ENCODE measurements around the gene SLC26A6.

SLC26A6 gene

GRCh38 chr3:48635222-48636021 lies at the start of gene SLC26A6:
TSS of gene SLC26A6 (minus strand) at chr3:48635461. CDS start at chr3:48635393, 68 bp downstream.
- peaks cover 33% of the 10 kb centered on the region for H3K4me1 ChIP-seq
- H3K36me3 ChIP-seq = peaks cover 33% of the 10 kb centered on the region
- peak within 1 kb of the TSS; percentile 77 for H3K27ac ChIP-seq
- no peak for TF ChIP-seq Cebpa-rat (IDR thresholded peaks at IDR 0.05)
- peak within 1 kb of the TSS; percentile 99 for H3K4me2 ChIP-seq
- H4K20me1 ChIP-seq = peaks cover 16% of the 10 kb centered on the region
- peak within 1 kb of the TSS; percentile 74 for H3K4me3 ChIP-seq
- no peaks in the 10 kb centered on the region for H3K27me3 ChIP-seq
- H3K9me3 ChIP-seq = no peaks in the 10 kb centered on the region
- H3K9ac ChIP-seq = peak within 1 kb of the TSS; percentile 81

GRCh38 chr3:48684480-48685143 lies 49.4 kb upstream of the SLC26A6 start:
- Histone ChIP-seq H3K9ac (peak overlapping the region; percentile 49; the same call in 1 of the 2 replicates), H3K27me3 (no peaks in the 10 kb centered on the region), H3K36me3 (peaks cover 65% of the 10 kb centered on the region), H4K20me1 (peaks cover 66% of the 10 kb centered on the region), H3K4me2 (peak overlapping the region; percentile 97), H3K4me3 (peak overlapping the region; percentile 55), H3K27ac (peak overlapping the region; percentile 45; the same call in 1 of the 2 replicates), H3K4me1 (peaks cover 56% of the 10 kb centered on the region), H3K9me3 (no peaks in the 10 kb centered on the region)
- no peak for TF ChIP-seq Cebpa-rat (IDR thresholded peaks at IDR 0.05)

GRCh38 chr3:48684054-48684349 lies 48.7 kb upstream of the SLC26A6 start:
- Histone ChIP-seq H3K4me2 (peak overlapping the region; percentile 97), H3K4me3 (peak overlapping the region; percentile 55), H3K9ac (peak overlapping the region; percentile 49; the same call in 1 of the 2 replicates), H3K27ac (peak overlapping the region; percentile 45; the same call in 1 of the 2 replicates), H3K9me3 (no peaks in the 10 kb centered on the region), H3K27me3 (no peaks in the 10 kb centered on the region), H4K20me1 (peaks cover 64% of the 10 kb centered on the region), H3K36me3 (peaks cover 65% of the 10 kb centered on the region), H3K4me1 (peaks cover 60% of the 10 kb centered on the region)
- TF ChIP-seq Cebpa-rat (IDR thresholded peaks at IDR 0.05) = no peak

- Histone ChIP-seq H3K27me3 (no peaks in the 10 kb centered on the region), H3K27ac (no peak overlapping the region), H3K4me2 (no peak overlapping the region), H3K4me1 (peaks cover 48% of the 10 kb centered on the region), H3K4me3 (no peak overlapping the region), H3K9ac (no peak overlapping the region), H4K20me1 (peaks cover 60% of the 10 kb centered on the region), H3K9me3 (no peaks in the 10 kb centered on the region), H3K36me3 (peaks cover 65% of the 10 kb centered on the region)
- TF ChIP-seq Cebpa-rat (IDR thresholded peaks at IDR 0.05) = no peak
Measured at GRCh38 chr3:48682786-48683185, 47.5 kb upstream of the SLC26A6 start.

GRCh38 chr3:48681974-48682610 lies 46.8 kb upstream of the SLC26A6 start:
- H3K9me3 ChIP-seq = no peaks in the 10 kb centered on the region
- H3K4me3 ChIP-seq = no peak overlapping the region
- H3K27ac ChIP-seq = no peak overlapping the region
- no peak overlapping the region for H3K9ac ChIP-seq
- peaks cover 41% of the 10 kb centered on the region for H3K4me1 ChIP-seq
- no peaks in the 10 kb centered on the region for H3K27me3 ChIP-seq
- H3K36me3 ChIP-seq = peaks cover 65% of the 10 kb centered on the region
- TF ChIP-seq Cebpa-rat (IDR thresholded peaks at IDR 0.05) = no peak
- H4K20me1 ChIP-seq = peaks cover 54% of the 10 kb centered on the region
- H3K4me2 ChIP-seq = no peak overlapping the region

GRCh38 chr3:48681541-48681880 lies 46.2 kb upstream of the SLC26A6 start:
- H3K4me3 ChIP-seq = no peak overlapping the region
- H3K27ac ChIP-seq = no peak overlapping the region
- H3K9me3 ChIP-seq = no peaks in the 10 kb centered on the region
- H3K9ac ChIP-seq = no peak overlapping the region
- TF ChIP-seq Cebpa-rat (IDR thresholded peaks at IDR 0.05) = no peak
- H3K4me1 ChIP-seq = peaks cover 35% of the 10 kb centered on the region
- no peak overlapping the region for H3K4me2 ChIP-seq
- H3K36me3 ChIP-seq = peaks cover 69% of the 10 kb centered on the region
- H4K20me1 ChIP-seq = peaks cover 48% of the 10 kb centered on the region
- no peaks in the 10 kb centered on the region for H3K27me3 ChIP-seq

GRCh38 chr3:48680811-48681540 lies 45.7 kb upstream of the SLC26A6 start:
- Histone ChIP-seq H3K9me3 (no peaks in the 10 kb centered on the region), H3K4me2 (no peak overlapping the region), H3K4me1 (peaks cover 30% of the 10 kb centered on the region), H3K36me3 (peaks cover 74% of the 10 kb centered on the region), H4K20me1 (peaks cover 43% of the 10 kb centered on the region), H3K27ac (no peak overlapping the region), H3K27me3 (no peaks in the 10 kb centered on the region), H3K4me3 (no peak overlapping the region), H3K9ac (no peak overlapping the region)
- TF ChIP-seq Cebpa-rat (IDR thresholded peaks at IDR 0.05) = no peak

GRCh38 chr3:48679411-48680391 lies 44.4 kb upstream of the SLC26A6 start:
- no peak for TF ChIP-seq Cebpa-rat (IDR thresholded peaks at IDR 0.05)
- H3K36me3 ChIP-seq = peaks cover 84% of the 10 kb centered on the region

More at GRCh38 chr3:48679411-48680391, 44.4 kb upstream of the SLC26A6 start:
- peaks cover 42% of the 10 kb centered on the region for H4K20me1 ChIP-seq
- no peak overlapping the region for H3K4me2 ChIP-seq
- H3K27me3 ChIP-seq = no peaks in the 10 kb centered on the region
- peaks cover 27% of the 10 kb centered on the region for H3K4me1 ChIP-seq
- H3K9ac ChIP-seq = no peak overlapping the region
- no peak overlapping the region for H3K4me3 ChIP-seq
- no peaks in the 10 kb centered on the region for H3K9me3 ChIP-seq
- H3K27ac ChIP-seq = no peak overlapping the region
